IMR-90 (cell line): ENCODE data around the gene LRRC7.

Experiments
- BHLHE40 ChIP-seq: fragments of 150-350 bp; IDR thresholded peaks from 2 replicates; pipeline ENCODE4 v1.6.1; 2016; ENCODE audit warnings: mild to moderate bottlenecking, low read depth, low read length
- CEBPB ChIP-seq: IDR thresholded peaks from 2 replicates; pipeline ENCODE4 v1.6.1; 2012; ENCODE audit warnings: low read depth, low read length, improper control_type of control experiment
- CTCF ChIP-seq: conservative IDR thresholded peaks from 2 replicates; pipeline ENCODE4 v1.5.1; 2012; ENCODE audit warnings: mild to moderate bottlenecking, low read depth, low read length, improper control_type of control experiment
- MXI1 ChIP-seq: IDR thresholded peaks from 2 replicates; pipeline ENCODE4 v1.6.1; 2012; ENCODE audit warnings: low read depth, mild to moderate bottlenecking, low read length, moderate library complexity, borderline replicate concordance
- RFX5 ChIP-seq: IDR thresholded peaks from 2 replicates; pipeline ENCODE4 v1.8.0; 2012; ENCODE audit warnings: low read depth, mild to moderate bottlenecking, low read length, moderate library complexity
- SMC3 ChIP-seq: fragments of 150-350 bp; IDR thresholded peaks from 2 replicates; pipeline ENCODE4 v1.6.1; 2016; ENCODE audit warnings: low read depth, mild to moderate bottlenecking, antibody characterized with exemption, low read length, moderate library complexity
- USF2 ChIP-seq: fragments of 150-350 bp; IDR thresholded peaks from 2 replicates; pipeline ENCODE4 v1.6.1; 2017; ENCODE audit warnings: mild to moderate bottlenecking, antibody characterized with exemption, low read length, low read depth

- TF ChIP-seq CTCF = no peak
- TF ChIP-seq MXI1 = no peak
- no peak for TF ChIP-seq BHLHE40
- TF ChIP-seq USF2 = no peak
- TF ChIP-seq CEBPB = no peak
- no peak for TF ChIP-seq RFX5
- TF ChIP-seq SMC3 = no peak
These were observed 522.4 kb downstream of the LRRC7 start for GRCh38 chr1:70090141-70090540.
